Erythroblast (primary cell): ENCODE measurements around the gene ZNF609.

ENCODE experiments used
- GATA1 ChIP-seq: IDR thresholded peaks from 2 replicates; pipeline ENCODE4 v1.6.1; 2011; ENCODE audit warnings: low read depth, mild to moderate bottlenecking, control low read depth, low read length, moderate library complexity
- POLR2A ChIP-seq: IDR thresholded peaks from 2 replicates; pipeline ENCODE4 v1.6.1; 2011; ENCODE audit warnings: mild to moderate bottlenecking, low read length

- TF ChIP-seq POLR2A: no peak
- TF ChIP-seq GATA1: no peak
Measured at GRCh38 chr15:64513823-64514222, 53.4 kb downstream of the ZNF609 start.
